Measurements from ENCODE around the gene MYBL2.

DNA sequence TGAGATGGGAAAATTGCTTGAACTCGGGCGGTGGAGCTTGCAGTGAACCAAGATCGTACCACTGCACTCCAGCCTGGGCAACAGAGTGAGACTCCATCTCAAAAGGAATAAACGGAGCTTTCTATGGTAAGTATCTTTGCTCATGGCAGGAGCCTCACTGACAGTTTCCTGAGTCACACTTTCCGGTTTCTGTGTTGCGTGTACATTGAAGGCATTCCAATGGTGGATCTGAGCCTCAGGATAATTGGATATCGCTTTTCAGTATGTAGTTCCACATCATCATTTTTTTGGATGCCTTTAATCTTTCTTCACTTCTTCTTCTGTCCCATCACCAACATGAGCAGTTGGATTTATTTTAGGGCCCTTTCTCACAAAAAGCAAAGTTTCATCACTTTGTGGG is 88.5 kb downstream of the MYBL2 start:
- TF ChIP-seq CTCF (IDR thresholded peaks at IDR 0.05) (no peak), POLR2A (IDR thresholded peaks at IDR 0.05) (no peak), POLR2AphosphoS5 (IDR thresholded peaks at IDR 0.05) (no peak), EP300 (IDR thresholded peaks at IDR 0.05) (no peak)

Measured in sigmoid colon (tissue), 4 donors.